Measurements from ENCODE around the gene INPP5A.

The INPP5A gene

GRCh38 chr10:132518572-132519381 is 18.8 kb upstream of the INPP5A start:
- no peak for DNase-seq (ENCODE audit: low read depth in 1 of 2, low spot score in 1 of 2)
- no peaks in the 10 kb centered on the region for H3K27me3 ChIP-seq (ENCODE audit: insufficient read depth, poor library complexity, severe bottlenecking)
- H3K27ac ChIP-seq (replicated peaks), result no peak overlapping the region
- TF ChIP-seq CTCF (IDR thresholded peaks at IDR 0.05; ENCODE audit: insufficient read depth, low read length) (no peak), REST (IDR thresholded peaks at IDR 0.05; ENCODE audit: insufficient replicate concordance, low read depth) (no peak), POLR2AphosphoS5 (IDR thresholded peaks at IDR 0.05; ENCODE audit: low read depth) (no peak), GABPA (IDR thresholded peaks at IDR 0.05; ENCODE audit: low read depth) (no peak), SPI1 (IDR thresholded peaks at IDR 0.05; ENCODE audit: borderline replicate concordance, low read depth) (no peak)
- H3K4me3 ChIP-seq (replicated peaks; ENCODE audit: insufficient read depth, low read length), result no peak overlapping the region

GRCh38 chr10:132519382-132520176 is 18.0 kb upstream of the INPP5A start:
- TF ChIP-seq POLR2AphosphoS5 (IDR thresholded peaks at IDR 0.05; ENCODE audit: low read depth), result no peak
- no peak for TF ChIP-seq SPI1 (IDR thresholded peaks at IDR 0.05; ENCODE audit: borderline replicate concordance, low read depth)
- no peak for TF ChIP-seq CTCF (IDR thresholded peaks at IDR 0.05; ENCODE audit: insufficient read depth, low read length)
- TF ChIP-seq REST (IDR thresholded peaks at IDR 0.05; ENCODE audit: insufficient replicate concordance, low read depth), result no peak
- no peak for TF ChIP-seq GABPA (IDR thresholded peaks at IDR 0.05; ENCODE audit: low read depth)
- no peak for DNase-seq (ENCODE audit: low read depth in 1 of 2, low spot score in 1 of 2)
- H3K4me3 ChIP-seq (replicated peaks; ENCODE audit: insufficient read depth, low read length), result no peak overlapping the region
- no peaks in the 10 kb centered on the region for H3K27me3 ChIP-seq (ENCODE audit: insufficient read depth, poor library complexity, severe bottlenecking)
- no peak overlapping the region for H3K27ac ChIP-seq (replicated peaks)

GRCh38 chr10:132520177-132520811 is 17.3 kb upstream of the INPP5A start:
- DNase-seq (ENCODE audit: low read depth in 1 of 2, low spot score in 1 of 2), result no peak
- Histone ChIP-seq H3K27ac (replicated peaks) (no peak overlapping the region), H3K27me3 (ENCODE audit: insufficient read depth, poor library complexity, severe bottlenecking) (no peaks in the 10 kb centered on the region), H3K4me3 (replicated peaks; ENCODE audit: insufficient read depth, low read length) (no peak overlapping the region)
- TF ChIP-seq CTCF (IDR thresholded peaks at IDR 0.05; ENCODE audit: insufficient read depth, low read length) (no peak), GABPA (IDR thresholded peaks at IDR 0.05; ENCODE audit: low read depth) (no peak), REST (IDR thresholded peaks at IDR 0.05; ENCODE audit: insufficient replicate concordance, low read depth) (no peak), SPI1 (IDR thresholded peaks at IDR 0.05; ENCODE audit: borderline replicate concordance, low read depth) (no peak), POLR2AphosphoS5 (IDR thresholded peaks at IDR 0.05; ENCODE audit: low read depth) (no peak)
